Measurements from ENCODE around the gene ARL2BP.

Gene ARL2BP

DNA sequence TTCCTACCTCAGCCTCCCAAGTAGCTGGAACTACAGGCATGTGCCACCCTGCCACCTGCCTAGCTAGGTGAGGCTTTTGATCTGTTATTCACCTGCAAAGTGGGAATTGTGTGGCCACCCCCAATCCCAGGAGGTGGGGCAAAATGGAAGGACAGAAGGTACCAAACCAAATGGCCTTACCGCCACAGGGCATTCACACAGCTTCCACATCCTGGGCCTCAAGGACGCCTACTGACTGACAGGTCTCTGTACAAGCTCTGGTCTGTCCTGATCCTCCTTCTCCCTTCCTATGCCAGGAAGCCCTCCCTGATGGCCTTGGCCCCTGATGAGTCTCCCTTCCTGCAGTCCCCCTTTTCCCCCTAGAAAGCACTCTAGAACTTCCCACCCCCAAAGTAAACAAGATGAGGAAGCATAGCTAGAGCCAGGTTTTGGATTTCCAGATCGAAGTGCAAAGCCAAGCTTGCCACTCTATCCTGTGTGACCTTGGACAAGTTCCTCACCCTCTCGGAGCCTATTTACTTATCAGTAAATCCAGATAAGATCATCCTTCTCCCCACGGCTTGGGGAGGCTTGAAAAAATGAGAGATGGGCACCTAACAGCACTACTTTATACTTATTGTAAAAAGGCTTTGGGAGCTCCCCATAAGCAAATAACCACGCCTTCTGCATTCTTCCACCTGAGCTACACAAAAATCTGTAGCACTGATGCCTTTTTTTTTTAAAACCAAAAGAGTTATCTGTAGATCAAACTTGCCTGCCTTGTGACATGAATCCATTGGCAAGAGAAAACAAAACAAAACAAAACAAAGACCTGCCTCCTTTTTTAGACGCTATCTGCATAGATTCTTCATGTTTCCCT lies 35.0 kb downstream of the ARL2BP start:
- H3K36me3 Mint-ChIP-seq, result no peaks in the 10 kb centered on the region
- no peak for ATAC-seq
- peaks cover 29% of the 10 kb centered on the region for H3K4me1 Mint-ChIP-seq
- H3K27ac Mint-ChIP-seq, result no peak overlapping the region
- H3K9me3 Mint-ChIP-seq, result no peaks in the 10 kb centered on the region
- H3K27me3 Mint-ChIP-seq, result peaks cover 25% of the 10 kb centered on the region
- no peak overlapping the region for H3K4me3 Mint-ChIP-seq

DNA sequence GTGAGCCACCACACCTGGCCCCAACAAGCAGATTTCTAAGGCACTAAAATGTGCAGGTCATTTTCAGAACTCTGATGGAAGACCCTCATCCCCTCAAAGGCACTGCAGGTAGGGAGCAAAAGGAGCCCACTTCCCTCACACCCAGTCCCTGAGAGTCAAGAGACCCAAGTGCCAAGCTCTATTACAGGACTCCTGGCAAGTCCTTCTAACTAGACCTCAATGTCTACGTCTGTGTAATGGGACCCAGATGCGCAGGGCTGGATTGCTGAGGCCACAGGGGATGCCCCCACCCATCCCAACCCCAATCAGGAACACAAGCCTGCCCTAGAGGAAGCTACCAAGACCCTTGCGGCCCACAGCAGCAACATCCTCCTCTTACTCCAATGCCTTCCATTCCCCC lies 36.7 kb downstream of the ARL2BP start:
- no peak for ATAC-seq
- no peak overlapping the region for H3K27ac Mint-ChIP-seq
- H3K4me1 Mint-ChIP-seq, result peaks cover 25% of the 10 kb centered on the region
- peaks cover 31% of the 10 kb centered on the region for H3K27me3 Mint-ChIP-seq
- H3K4me3 Mint-ChIP-seq, result no peak overlapping the region
- H3K9me3 Mint-ChIP-seq, result no peaks in the 10 kb centered on the region
- H3K36me3 Mint-ChIP-seq, result no peaks in the 10 kb centered on the region

DNA sequence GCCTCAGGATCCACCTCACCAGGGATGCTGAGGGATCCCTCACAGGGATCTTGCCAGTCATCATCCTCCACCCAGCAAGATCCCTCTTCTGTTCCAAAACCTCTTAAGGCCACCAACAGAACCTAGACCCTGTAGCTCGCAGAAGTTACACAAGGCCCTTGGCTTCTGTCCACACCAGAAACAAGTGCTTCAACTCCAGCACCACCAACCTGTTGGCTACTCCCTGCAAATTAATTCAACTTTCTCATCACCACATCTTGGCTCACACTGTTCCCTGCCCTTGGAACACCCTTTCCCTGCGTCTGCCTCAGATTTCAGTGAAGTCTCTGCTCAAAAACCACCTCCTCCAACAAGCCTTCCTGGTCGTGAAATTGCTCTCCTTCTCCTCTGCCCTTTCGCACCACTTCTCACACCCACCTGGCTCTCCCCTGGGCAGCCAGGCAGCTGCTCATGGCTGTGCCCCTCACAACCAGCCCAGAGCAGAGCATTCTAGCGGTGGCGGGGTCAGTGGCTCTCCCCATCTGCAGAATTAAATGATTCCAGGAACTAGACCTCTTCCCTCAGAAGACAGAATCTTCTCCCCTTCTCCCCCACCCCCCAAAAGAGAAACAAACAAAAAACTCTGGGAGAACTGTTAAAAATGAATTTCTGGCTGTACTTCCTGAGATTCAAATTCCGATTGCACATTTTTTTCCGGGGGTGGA lies 37.6 kb downstream of the ARL2BP start:
- ATAC-seq, result no peak
- H3K4me3 Mint-ChIP-seq, result no peak overlapping the region
- no peaks in the 10 kb centered on the region for H3K9me3 Mint-ChIP-seq

DNA sequence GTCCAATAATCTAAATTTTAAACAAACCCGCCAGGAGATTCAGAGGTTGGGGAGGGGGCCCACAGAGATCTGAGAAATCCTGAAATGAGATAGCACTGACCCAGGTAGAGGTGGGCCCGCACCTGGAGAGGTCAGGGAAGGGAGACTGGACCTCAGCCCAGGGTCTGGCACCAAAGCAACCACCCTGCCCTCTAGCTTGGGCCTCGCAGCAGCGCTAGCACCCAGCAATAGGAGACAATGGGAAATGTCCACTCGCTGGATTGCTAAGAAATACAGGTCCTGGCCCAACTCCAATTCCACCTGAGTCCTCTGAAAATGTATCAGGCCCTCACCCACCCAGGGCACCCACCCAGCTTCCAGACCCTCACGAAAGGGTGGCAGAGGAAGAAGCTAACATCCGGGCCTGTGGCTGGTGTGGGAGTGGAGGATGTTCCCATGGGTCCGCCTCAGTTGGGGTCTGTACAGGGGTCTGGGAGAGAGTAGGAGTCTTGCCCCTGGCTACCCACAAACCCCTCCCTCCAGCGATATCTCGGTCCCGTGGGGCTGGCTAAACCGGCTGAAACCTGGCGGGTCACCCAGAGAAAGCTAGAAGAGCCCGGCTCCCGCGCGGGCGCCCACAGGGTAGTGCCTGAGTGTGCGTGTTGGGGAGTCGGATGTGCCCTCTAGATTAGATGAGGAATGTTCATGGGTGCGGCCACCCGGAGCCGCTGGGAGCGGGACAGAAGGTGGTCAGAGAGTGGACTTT lies 38.3 kb downstream of the ARL2BP start:
- Mint-ChIP-seq H3K4me3 (peak overlapping the region; percentile 76), H3K9me3 (no peaks in the 10 kb centered on the region), H3K27me3 (peaks cover 31% of the 10 kb centered on the region), H3K36me3 (no peaks in the 10 kb centered on the region), H3K27ac (no peak overlapping the region), H3K4me1 (peaks cover 14% of the 10 kb centered on the region)
- no peak for ATAC-seq

More for the DNA sequence above, 37.6 kb downstream of the ARL2BP start:
- Mint-ChIP-seq H3K4me1 (peaks cover 18% of the 10 kb centered on the region), H3K27ac (no peak overlapping the region), H3K36me3 (no peaks in the 10 kb centered on the region), H3K27me3 (peaks cover 31% of the 10 kb centered on the region)

DNA sequence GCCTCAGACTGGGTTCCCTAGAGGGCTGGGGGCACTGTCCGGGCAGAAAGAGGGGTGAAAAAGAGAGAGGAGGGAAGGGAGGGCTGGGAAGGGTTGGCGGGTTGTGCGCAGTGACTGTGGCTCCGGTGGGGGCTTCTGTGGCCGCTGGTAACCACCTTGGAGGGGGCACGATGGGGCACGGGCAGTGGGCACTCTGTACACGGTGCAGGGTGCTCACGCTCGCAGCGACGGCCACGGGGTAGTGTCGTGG lies 38.8 kb downstream of the ARL2BP start:
- no peak for ATAC-seq
- no peaks in the 10 kb centered on the region for H3K36me3 Mint-ChIP-seq

DNA sequence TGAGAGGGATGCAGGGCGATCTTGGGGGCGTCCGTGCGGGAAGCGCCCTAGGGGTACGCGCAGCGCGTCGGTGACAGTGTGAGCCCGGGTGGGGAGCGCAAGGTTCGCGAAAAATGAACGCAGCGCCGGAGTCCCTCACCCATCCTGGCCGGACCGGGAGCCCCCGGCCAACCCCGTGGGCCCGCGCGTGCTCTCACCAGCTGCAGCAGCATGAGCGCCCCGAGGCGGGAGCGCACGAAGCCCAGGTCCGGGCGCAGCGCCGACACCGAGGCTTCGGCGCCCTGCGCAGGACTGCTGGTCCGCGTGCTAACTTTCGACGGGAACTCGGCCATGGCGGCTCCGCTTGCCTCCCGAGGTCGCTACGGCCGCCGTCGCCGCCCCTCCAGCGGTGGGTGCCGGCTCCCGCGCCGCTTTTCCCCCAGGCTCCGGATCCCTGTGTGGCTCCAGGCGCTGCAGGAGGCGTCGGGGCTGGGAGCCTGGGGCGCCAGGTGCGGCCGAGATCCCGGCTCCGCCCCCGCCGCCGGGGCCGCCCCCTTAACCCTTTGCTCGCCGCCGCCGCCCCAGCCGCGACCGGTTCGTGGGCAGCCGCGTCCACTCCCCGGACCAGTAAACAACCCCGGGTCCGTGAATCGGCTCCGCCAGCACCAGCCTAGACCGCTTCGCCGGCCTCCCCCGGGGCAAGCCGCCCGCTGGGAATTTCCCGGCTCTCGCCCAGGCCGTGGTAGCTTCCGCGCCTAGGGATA lies 39.3 kb downstream of the ARL2BP start, which contains the start of gene PLLP:
Gene PLLP, minus strand, starts transcription at position 464 of the 743 bp plus-strand sequence. Its CDS starts 132 bp downstream, at position 332.
- peak; percentile 47 for ATAC-seq

More for the DNA sequence above, 38.8 kb downstream of the ARL2BP start:
- H3K9me3 Mint-ChIP-seq, result no peaks in the 10 kb centered on the region
- H3K4me1 Mint-ChIP-seq, result peaks cover 14% of the 10 kb centered on the region
- H3K27me3 Mint-ChIP-seq, result peaks cover 31% of the 10 kb centered on the region
- peak overlapping the region; percentile 76 for H3K4me3 Mint-ChIP-seq
- no peak overlapping the region for H3K27ac Mint-ChIP-seq

DNA sequence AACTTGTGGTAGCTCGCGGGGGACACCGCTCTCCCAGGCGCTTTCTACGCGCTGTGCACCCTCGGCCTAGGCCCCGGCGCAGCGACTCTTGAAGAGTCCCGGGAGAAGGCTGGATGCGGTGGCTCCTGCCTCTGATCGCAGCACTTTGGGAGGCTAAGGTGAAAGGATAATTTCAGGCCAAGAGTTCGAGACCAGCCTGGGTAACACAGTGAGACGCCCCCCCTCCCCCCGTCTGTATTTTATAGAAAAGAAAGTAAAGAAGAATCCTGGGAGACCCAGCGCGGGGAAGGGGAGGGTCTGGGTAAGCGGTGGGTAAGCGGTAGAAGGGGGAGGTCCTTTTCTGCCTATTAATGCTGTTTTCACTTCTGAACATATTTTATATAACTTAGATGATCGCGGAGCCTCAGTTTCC lies 39.9 kb downstream of the ARL2BP start:
- Mint-ChIP-seq H3K27ac (no peak overlapping the region), H3K9me3 (no peaks in the 10 kb centered on the region), H3K4me1 (peaks cover 14% of the 10 kb centered on the region), H3K4me3 (peak overlapping the region; percentile 68), H3K36me3 (no peaks in the 10 kb centered on the region), H3K27me3 (peaks cover 31% of the 10 kb centered on the region)
- ATAC-seq, result no peak

More for the DNA sequence above, 39.3 kb downstream of the ARL2BP start, which contains the start of gene PLLP:
- Mint-ChIP-seq H3K4me3 (peak within 1 kb of the TSS; percentile 76), H3K27me3 (peaks cover 31% of the 10 kb centered on the region), H3K4me1 (peaks cover 14% of the 10 kb centered on the region), H3K9me3 (no peaks in the 10 kb centered on the region), H3K27ac (no peak within 1 kb of the TSS), H3K36me3 (no peaks in the 10 kb centered on the region)

DNA sequence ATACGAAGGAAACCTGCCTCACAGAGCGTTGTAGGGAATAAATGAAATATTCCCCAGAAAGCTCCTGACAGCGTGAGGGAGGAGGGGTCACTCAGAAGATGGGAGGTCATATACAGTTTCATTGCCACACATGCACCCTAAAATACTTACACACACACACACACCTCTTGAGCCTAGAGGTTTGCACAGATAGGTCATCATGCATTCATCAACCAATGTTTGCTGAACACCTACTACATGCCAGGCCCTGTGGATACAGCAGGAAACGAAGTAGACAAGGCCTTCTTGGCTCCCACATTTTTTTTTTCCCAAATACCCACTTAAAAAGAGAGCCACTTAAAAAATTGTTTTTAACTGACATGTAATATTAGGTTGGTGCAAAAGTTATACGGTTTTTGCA lies 40.3 kb downstream of the ARL2BP start:
- H3K9me3 Mint-ChIP-seq, result no peaks in the 10 kb centered on the region

DNA sequence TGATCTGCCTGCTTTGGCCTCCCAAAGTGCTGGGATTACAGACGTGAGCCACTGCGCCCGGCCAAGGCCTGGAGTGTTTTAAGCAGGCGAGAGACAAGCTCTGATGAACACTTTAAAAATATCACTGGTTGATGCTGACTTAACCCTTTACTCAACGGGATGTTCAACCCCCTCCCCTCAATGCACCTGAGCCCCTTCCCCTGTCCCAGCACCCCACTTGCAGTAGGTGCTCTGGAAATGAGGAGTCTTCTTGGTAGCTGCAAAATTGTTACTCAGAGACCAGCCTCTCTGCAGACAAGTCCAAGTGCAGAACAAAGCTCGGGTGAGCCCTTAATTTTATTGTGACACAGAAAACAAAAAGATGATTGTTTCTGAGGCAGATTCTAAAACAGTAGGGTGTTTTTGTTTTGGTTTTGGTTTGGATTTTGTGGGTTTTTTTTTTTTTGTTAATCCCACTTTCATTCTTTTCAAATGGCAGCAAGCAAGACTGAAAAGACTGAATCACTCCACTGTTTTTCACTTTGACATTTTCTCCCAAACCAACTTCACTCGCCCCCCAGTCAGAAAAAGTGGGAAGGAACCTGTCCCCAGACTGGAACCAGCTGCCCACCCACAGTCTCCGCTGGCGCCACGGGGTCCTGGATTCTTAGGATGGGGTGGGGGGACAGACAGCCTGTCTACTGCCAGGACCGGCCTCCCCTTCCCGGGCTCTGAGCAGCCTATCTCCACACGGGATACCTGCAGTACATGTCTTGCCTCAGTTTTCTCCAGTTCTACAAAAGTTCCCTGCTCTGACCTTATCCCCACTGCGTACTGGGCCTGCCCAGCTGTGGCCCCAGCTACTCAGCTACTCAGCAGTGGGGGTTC lies 44.6 kb downstream of the ARL2BP start:
- Mint-ChIP-seq H3K27ac (no peak overlapping the region), H3K9me3 (no peaks in the 10 kb centered on the region), H3K4me3 (no peak overlapping the region), H3K36me3 (no peaks in the 10 kb centered on the region), H3K27me3 (peaks cover 10% of the 10 kb centered on the region), H3K4me1 (peaks cover 6% of the 10 kb centered on the region)
- peak; percentile 50 for ATAC-seq

More for the DNA sequence above, 40.3 kb downstream of the ARL2BP start:
- H3K4me3 Mint-ChIP-seq, result no peak overlapping the region
- no peak overlapping the region for H3K27ac Mint-ChIP-seq
- ATAC-seq, result no peak
- no peaks in the 10 kb centered on the region for H3K36me3 Mint-ChIP-seq
- H3K27me3 Mint-ChIP-seq, result peaks cover 31% of the 10 kb centered on the region
- peaks cover 14% of the 10 kb centered on the region for H3K4me1 Mint-ChIP-seq

DNA sequence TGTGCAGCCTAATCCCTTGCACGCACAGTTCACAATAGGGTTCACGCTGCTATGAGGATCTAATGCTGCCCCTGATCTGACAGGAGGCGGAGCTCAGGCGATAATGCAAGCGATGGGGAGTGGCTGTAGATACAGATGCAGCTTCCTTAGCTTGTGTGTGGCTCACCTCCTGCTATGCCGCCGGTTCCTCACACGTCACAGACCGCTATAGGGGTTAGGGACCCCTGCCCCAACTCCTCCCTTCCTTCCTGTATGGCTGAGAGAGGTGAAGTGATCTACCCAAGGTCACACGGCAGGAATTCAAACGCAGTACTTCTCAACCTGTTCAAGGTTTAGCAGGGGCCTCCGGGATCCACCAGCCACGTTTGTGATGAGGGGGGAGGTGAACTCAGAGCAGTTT lies 52.8 kb downstream of the ARL2BP start:
- no peak for ATAC-seq
- Mint-ChIP-seq H3K4me3 (peak overlapping the region; percentile 30), H3K9me3 (peaks cover 2% of the 10 kb centered on the region)

DNA sequence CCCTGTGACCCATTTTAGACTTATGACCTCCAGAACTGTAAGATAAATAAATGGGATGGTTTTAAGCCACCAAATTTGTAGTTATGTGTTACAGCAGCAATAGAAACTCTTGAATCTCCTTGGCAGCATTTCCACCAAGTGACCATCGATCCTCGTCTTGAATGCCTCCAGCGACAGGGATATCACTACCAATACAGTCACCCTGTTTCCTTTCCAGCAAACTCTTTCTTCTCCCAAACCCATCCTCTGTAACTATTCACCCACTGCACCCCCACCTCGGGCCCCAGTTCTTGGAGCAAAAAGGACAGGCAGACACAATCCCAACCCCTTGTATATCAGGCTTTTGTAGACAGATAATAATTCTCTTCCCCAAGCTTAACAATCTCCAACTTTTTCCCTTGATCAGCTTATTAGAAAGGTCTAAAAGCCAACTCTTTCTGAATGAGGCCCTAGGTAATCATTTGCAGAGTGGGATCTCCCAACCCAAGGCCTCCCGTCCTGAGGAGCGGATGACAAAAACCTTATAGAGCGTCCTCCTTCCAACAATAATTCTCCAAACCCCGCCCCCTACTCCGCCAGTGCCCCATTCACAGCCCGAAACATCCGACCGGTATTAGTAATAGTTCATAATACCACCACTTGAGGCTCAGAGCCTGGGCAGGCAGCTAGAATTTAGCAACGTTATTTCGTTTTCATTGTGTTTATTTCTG lies 54.1 kb downstream of the ARL2BP start:
- H3K27me3 Mint-ChIP-seq, result no peaks in the 10 kb centered on the region
- peaks cover 26% of the 10 kb centered on the region for H3K4me1 Mint-ChIP-seq
- peak; percentile 25 for ATAC-seq
- no peak overlapping the region for H3K27ac Mint-ChIP-seq
- peaks cover 5% of the 10 kb centered on the region for H3K36me3 Mint-ChIP-seq
- H3K9me3 Mint-ChIP-seq, result peaks cover 2% of the 10 kb centered on the region
- H3K4me3 Mint-ChIP-seq, result no peak overlapping the region

More for the DNA sequence above, 52.8 kb downstream of the ARL2BP start:
- Mint-ChIP-seq H3K27ac (no peak overlapping the region), H3K36me3 (peaks cover 4% of the 10 kb centered on the region), H3K27me3 (no peaks in the 10 kb centered on the region), H3K4me1 (peaks cover 13% of the 10 kb centered on the region)

DNA sequence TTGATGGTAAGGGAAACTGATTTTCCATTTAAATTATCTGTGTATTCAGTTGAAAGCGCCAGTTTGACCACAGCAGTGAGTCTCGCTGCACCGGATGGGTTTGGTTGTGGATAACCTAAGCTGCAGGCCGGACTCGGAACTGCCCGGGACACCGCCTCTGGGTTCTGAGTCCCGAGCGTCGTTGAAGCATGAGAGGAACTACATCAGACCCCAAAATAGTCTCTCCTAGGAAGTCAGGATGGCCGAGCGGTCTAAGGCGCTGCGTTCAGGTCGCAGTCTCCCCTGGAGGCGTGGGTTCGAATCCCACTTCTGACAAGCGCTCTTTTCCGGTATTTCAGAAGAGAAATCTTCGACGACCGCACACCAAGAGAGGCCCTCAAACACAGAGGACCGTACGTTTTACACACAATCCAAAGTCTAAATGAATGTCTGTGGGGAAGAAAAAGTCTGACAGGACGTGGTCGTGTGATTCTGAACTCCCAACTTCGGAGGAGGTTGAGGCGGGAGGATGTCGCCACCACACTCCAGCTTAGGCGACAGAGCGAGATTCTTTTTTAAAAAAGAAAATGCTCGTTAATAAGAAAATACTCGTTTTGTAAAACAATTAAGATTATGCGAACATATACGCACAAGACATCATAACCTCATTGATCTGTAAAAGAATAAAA lies 54.8 kb downstream of the ARL2BP start:
- ATAC-seq, result peak; percentile 76
- Mint-ChIP-seq H3K4me1 (peaks cover 33% of the 10 kb centered on the region), H3K9me3 (peaks cover 2% of the 10 kb centered on the region), H3K27ac (no peak overlapping the region), H3K27me3 (no peaks in the 10 kb centered on the region), H3K4me3 (no peak overlapping the region), H3K36me3 (peaks cover 5% of the 10 kb centered on the region)
